NCI-H748 treated with DMSO at 0.1 percent for 48 hours (cell line): ENCODE measurements around the gene SLC1A7.
"Not testable (repeated sequence)": the region's sequence is repeated elsewhere in the genome, so short reads cannot be mapped to it uniquely, and the experiment has no call there.

ENCODE experiments used
- DNase-seq: peaks from one replicate; lab custom pipeline; 2025; lab: John Stamatoyannopoulos, UW

The SLC1A7 gene

GRCh38 chr1:53142226-53142853 is at the start of gene SLC1A7:
TSS of gene SLC1A7 (minus strand) at chr1:53142638. CDS start at chr1:53142449, 189 bp downstream.
- no peak for DNase-seq

DNA sequence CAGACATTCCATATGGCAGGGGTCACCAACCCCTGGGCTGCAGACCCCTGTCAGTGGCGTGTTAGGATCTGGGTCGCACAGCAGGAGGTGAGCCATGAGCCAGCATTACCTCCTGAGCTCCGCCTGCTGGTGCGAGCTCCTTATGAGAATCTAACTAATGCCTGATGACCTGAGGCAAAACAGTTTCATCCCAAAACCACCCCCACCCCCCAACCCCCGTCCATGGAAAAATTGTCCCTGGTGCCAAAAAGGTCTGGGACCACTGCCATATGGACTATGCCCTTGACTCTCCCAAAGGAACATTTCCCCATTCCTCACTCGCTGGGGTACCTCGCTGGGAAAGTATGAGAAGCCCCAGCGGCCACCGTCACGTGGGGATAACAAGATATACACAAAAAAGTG is 47.8 kb upstream of the SLC1A7 start:
- no peak for DNase-seq

- DNase-seq = no peak
These were observed 46.6 kb upstream of the SLC1A7 start for GRCh38 chr1:53189061-53189460.

GRCh38 chr1:53188099-53188498 is 45.7 kb upstream of the SLC1A7 start:
- DNase-seq = no peak

DNA sequence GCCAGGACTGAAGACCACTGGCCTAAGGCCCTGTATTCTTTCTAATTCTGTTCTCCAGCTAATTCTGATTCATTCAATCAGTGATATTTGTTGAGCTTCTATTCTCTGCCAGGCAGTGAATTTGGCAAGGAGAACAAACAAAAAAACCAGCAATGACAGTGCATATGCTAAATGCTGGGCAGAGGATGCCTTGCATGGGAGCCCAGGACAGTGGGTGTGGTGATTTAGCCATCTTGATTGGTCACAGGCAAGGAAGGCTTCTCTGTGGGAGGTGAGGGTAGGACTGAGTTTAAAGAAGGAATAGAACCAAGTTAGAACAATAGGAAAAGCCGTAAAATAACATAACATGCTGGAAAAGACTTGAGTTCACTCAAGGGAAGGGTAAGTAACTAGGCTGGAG is 45.0 kb upstream of the SLC1A7 start:
- DNase-seq = no peak

GRCh38 chr1:53186533-53186932 is 44.1 kb upstream of the SLC1A7 start:
- DNase-seq = no peak

- not testable (repeated sequence) for DNase-seq
These were observed 43.5 kb upstream of the SLC1A7 start for GRCh38 chr1:53185955-53186297.

- DNase-seq = no peak
These were observed 40.9 kb upstream of the SLC1A7 start for GRCh38 chr1:53183095-53183990.

DNA sequence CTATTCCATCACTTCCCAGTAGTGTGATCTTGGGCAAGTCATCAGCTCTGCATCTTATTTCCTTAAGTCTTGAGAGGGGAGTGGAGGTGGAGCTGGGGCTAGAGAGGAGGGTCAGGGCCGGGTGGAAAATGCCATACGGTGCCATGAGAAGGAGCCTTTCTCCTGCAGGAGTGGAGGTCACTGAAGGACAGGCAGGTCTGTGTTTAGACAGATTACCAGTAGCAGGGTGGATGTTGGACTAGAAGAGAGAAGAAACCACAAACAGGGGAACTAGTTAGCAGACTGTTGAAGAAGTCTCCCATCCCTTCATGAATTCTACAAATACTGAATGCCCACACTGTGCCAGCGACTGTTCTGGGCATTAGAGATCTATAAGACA is 40.3 kb upstream of the SLC1A7 start:
- DNase-seq = no peak

DNA sequence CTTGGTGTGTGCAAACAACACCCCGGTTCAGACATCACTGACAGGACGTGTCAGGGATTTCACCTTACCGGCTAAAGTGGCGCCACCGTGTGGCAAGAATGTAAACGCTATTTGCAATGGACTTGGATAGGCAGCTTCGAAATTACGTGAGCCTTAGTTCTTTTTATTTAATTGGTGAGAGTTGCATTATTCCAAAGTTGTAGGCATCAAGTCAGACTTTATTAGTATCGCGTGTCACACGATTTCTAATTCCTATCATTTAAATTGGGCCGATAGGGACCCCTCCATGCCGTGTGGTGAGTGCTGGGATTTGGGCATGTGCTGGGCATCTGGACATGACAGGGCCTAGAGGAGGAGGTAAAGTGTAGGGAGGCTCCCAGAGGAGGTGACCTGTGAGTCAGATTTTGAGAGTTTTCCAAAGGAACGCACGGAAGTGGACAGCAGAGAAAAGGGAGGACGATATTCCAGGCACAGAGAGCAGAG is 39.7 kb upstream of the SLC1A7 start:
- DNase-seq = peak; percentile 28

DNA sequence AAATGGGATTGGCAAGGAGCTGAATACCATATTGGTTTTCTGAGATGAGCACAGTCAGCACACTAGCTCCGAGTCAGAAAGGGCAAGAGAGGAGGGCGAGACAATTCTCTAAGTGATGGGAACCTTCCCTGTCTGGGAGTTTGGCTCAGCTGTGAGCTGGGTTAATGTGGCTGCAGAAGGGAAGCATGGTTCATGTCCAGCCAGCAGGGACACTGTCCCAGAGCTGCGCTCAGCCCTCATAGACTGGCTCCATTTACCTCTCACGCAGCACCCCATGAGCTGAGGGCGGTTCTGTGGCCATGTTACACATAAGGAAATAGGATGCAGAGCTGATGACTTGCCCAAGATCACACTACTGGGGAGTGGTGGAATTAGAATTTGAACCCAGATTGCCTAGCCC is 38.5 kb upstream of the SLC1A7 start:
- DNase-seq = no peak

- no peak for DNase-seq
These were observed 37.8 kb upstream of the SLC1A7 start for GRCh38 chr1:53180226-53180625.

DNA sequence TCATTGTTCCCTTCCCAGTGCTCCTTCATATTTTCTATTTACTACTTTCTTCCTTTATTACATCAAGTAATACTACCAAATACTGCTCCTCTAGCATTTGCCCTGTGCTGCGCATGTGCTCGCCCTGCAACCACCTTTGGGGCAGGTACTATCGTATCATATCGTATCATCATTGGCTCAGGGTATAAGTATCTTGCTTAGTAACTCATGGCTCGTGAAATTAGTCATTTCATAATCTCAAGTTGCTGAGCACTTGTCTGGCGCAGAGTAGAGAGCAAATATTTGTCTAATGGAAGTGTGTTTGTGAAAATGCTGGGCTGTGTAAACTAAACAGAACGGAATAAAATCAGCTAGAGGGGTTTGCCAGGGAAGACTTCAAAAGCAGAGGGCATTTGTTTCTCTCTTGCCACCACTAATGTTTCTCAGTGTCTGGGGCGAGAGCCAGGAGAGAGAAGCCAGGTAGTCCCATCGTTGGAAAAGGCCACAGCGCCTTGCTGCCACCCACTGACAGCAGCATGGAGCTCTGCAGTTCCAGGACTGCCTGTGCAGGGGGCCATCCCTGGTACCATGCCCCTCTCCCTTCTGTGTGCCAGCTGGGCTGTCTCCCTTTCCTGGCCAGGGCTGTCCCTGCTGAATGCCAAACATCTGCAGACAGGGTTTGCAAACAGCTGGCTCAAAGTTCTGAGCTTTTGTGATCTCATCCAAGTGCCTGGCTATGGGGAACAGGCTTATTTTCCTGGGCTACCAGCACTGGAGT is 34.2 kb upstream of the SLC1A7 start:
- peak; percentile 33 for DNase-seq

GRCh38 chr1:53174971-53175913 is 32.8 kb upstream of the SLC1A7 start:
- no peak for DNase-seq

DNA sequence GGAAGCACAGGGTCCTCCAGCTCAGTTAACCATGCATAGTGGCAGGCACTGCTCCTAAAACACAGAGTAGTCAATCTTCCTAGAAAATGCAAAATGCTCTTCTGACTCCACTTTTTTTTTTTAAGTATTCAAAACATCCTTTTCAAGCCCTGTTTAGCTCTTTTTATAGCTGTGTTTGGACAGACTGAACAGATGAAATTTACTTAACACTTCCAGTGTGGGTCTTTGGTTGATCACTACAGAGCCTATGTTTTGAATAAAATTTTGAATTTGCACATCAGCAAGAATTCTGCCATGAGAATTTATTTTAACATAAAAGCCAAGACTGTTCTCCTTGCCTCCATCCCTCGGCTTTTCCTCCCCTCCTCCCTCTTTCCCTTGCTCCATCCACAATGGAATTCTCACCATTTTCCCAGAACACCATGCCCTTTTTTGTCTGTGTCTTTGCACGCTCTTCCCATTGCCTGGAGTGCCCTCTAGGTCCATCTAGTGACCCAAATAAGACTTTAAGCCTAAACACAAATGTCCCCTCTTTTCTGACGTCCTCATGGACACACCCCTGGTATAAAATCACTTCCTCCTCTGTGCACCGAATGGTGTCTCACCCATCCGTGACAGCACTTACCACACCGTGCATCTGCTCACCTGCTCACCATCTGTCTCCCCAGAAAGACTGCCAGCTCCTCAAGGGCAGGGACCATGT is 30.1 kb upstream of the SLC1A7 start:
- DNase-seq = no peak

- no peak for DNase-seq
These were observed 24.5 kb upstream of the SLC1A7 start for GRCh38 chr1:53166912-53167311.

DNA sequence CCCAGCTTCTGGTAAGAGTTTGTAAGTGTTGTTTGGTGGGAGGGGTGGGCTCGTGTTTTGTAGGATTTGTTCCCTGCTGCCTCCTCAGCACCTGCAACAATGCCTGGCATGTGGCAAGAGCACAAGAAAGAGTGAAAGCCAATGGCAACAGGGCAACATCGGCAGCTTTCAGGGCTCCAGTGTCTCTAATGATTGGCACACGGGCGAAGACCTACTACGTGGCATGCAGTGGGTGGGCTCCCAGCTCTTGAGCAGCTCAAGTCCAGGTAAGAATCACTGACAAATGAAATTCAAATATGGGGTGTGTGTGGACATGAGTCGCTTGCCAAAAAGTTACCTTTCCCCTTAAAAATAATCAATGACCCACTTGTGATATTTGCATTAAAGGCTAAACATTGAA is 23.9 kb upstream of the SLC1A7 start:
- DNase-seq = no peak

GRCh38 chr1:53165408-53165961 is 23.0 kb upstream of the SLC1A7 start:
- no peak for DNase-seq

GRCh38 chr1:53163291-53163768 is 20.9 kb upstream of the SLC1A7 start:
- no peak for DNase-seq

GRCh38 chr1:53162621-53163020 is 20.2 kb upstream of the SLC1A7 start:
- DNase-seq = no peak
